B cell (primary cell): ENCODE data around the gene RAB30. TPM values are rescaled to one million over a fixed set of nuclear protein-coding genes. Genes with fewer than 3 reads are reported as not detected.

Experiments
- ATAC-seq: fragments of 200-7000 bp; cut with Tn5 transposase; one replicate; pipeline ENCODE4 v1.10.0; 2021; ENCODE audit warnings: low read depth, mild to moderate bottlenecking, moderate number of reproducible peaks, moderate library complexity
- CTCF ChIA-PET: fragments of 350-600 bp; sonication (Branson Sonifier 250); formaldehyde crosslinking; loops from one replicate; lab custom pipeline; 2021; ENCODE audit warnings: antibody characterized with exemption, inconsistent platforms; lab: Charles Lee
- POLR2A ChIA-PET: fragments of 350-600 bp; sonication (Branson Sonifier 250); formaldehyde crosslinking; loops from one replicate; lab custom pipeline; 2021; ENCODE audit warnings: antibody characterized with exemption; lab: Charles Lee
- DNase-seq: peaks from one replicate; pipeline ENCODE4 v3.0.0; 2013
- H2AFZ ChIP-seq: 2 replicates; pipeline ENCODE4 v1.6.1; 2012; ENCODE audit warnings: mild to moderate bottlenecking, low read depth, low read length; ENCODE audit not compliant: insufficient read depth, poor library complexity, severe bottlenecking
- H3K27ac ChIP-seq, 2 donors: 1 replicate in 1 of 2; 2 replicates in 1 of 2; pipeline ENCODE4 v1.5.1; 2012 to 2013; ENCODE audit warnings: low read length in 2 of 2, mild to moderate bottlenecking in 2 of 2, moderate library complexity in 1 of 2
- H3K27me3 ChIP-seq, 4 experiments: fragments of 200-600 bp in 1 of 4; sonication (generic) in 1 of 4; replicated peaks in 1 of 4; 1 replicate in 2 of 4; 2 replicates in 2 of 4; pipeline versions ENCODE4 v1.6.1 to v1.7.0; 2013 to 2016; ENCODE audit warnings: low read length in 3 of 4, mild to moderate bottlenecking in 2 of 4, mixed read lengths in 1 of 4, moderate library complexity in 1 of 4; ENCODE audit not compliant: insufficient read depth in 4 of 4, control insufficient read depth in 3 of 4; ENCODE audit errors: control extremely low read depth in 1 of 4
- H3K36me3 ChIP-seq, 2 experiments: replicated peaks in 1 of 2; 1 replicate in 1 of 2; 2 replicates in 1 of 2; pipeline versions ENCODE4 v1.6.1 to v1.7.1; 2013; ENCODE audit warnings: low read length in 1 of 2; ENCODE audit not compliant: insufficient read depth in 2 of 2, control insufficient read depth in 1 of 2; ENCODE audit errors: control extremely low read depth in 1 of 2, extremely low read depth in 1 of 2
- H3K4me1 ChIP-seq, 2 donors: fragments of 200-600 bp in 1 of 2; sonication (generic) in 1 of 2; 1 replicate in 1 of 2; 2 replicates in 1 of 2; pipeline versions ENCODE4 v1.5.1 to v1.6.1; 2013 to 2017; ENCODE audit warnings: low read length in 2 of 2; ENCODE audit not compliant: control insufficient read depth in 2 of 2, insufficient read depth in 2 of 2
- H3K4me2 ChIP-seq: replicated peaks from 2 replicates; pipeline ENCODE3; 2012; ENCODE audit warnings: mild to moderate bottlenecking, low read depth, low read length; ENCODE audit not compliant: poor library complexity, severe bottlenecking
- H3K4me3 ChIP-seq, 5 experiments: fragments of 200-600 bp in 1 of 5; sonication (generic) in 1 of 5; 1 replicate in 3 of 5; 2 replicates in 2 of 5; pipeline versions ENCODE4 v1.5.1 to v1.7.0; 2011 to 2016; ENCODE audit warnings: low read length in 4 of 5, mild to moderate bottlenecking in 4 of 5, low read depth in 2 of 5, control low read depth in 1 of 5, moderate library complexity in 1 of 5; ENCODE audit not compliant: insufficient read depth in 1 of 5; ENCODE audit errors: control extremely low read depth in 1 of 5, extremely low read depth in 1 of 5
- H3K79me2 ChIP-seq: fragments of 200-600 bp; sonication (generic); one replicate; pipeline ENCODE4 v1.6.0; 2016; ENCODE audit warnings: low read length; ENCODE audit not compliant: control insufficient read depth, insufficient read depth
- H3K9ac ChIP-seq: fragments of 200-600 bp; sonication (generic); 2 replicates; pipeline ENCODE4 v1.6.1; 2017; ENCODE audit warnings: mild to moderate bottlenecking, low read length, moderate library complexity
- H3K9me3 ChIP-seq, 3 donors: one replicate each; pipeline versions ENCODE4 v1.6.1 to v1.7.1; 2013; ENCODE audit warnings: low read length in 2 of 3; ENCODE audit not compliant: control insufficient read depth in 2 of 3, insufficient read depth in 1 of 3; ENCODE audit errors: control extremely low read depth in 1 of 3
- H4K20me1 ChIP-seq: 2 replicates; pipeline ENCODE4 v1.6.0; 2012; ENCODE audit warnings: mild to moderate bottlenecking, low read length; ENCODE audit not compliant: insufficient read depth, control insufficient read depth, poor library complexity, severe bottlenecking
- H3K27ac Mint-ChIP-seq: one replicate; pipeline ENCODE4 v1.8.0; 2021; ENCODE audit warnings: mixed read lengths
- H3K27me3 Mint-ChIP-seq: one replicate; pipeline ENCODE4 v1.8.0; 2021; ENCODE audit warnings: mixed read lengths
- H3K4me1 Mint-ChIP-seq: one replicate; pipeline ENCODE4 v1.8.0; 2021; ENCODE audit warnings: mixed read lengths
- H3K4me3 Mint-ChIP-seq: one replicate; pipeline ENCODE4 v1.8.0; 2021; ENCODE audit warnings: mixed read lengths
- H3K9me3 Mint-ChIP-seq: one replicate; pipeline ENCODE4 v1.8.0; 2022; ENCODE audit warnings: mixed read lengths; ENCODE audit not compliant: insufficient read depth
- EZH2 ChIP-seq: IDR thresholded peaks from 2 replicates; pipeline ENCODE4 v1.6.1; 2012; ENCODE audit warnings: borderline replicate concordance, low read depth, mild to moderate bottlenecking, moderate library complexity, low read length; ENCODE audit not compliant: insufficient read depth, poor library complexity, severe bottlenecking
- WGBS: methylation state at CpG from one replicate; pipeline ENCODE4 v1.1.5; 2013; ENCODE audit warnings: missing lambda C conversion rate; ENCODE audit not compliant: insufficient coverage; 5-methylcytosine and 5-hydroxymethylcytosine counted together
- intact Hi-C: fragments of 100-400 bp; cut with micrococcal nuclease; formaldehyde crosslinking; loops from one replicate; pipeline ENCODE4 v1.10.0; 2022
- polyA plus RNA-seq: library from polyadenylated mRNA; depleted of rRNA; stranded (reverse); fragments of >200 nt; gene quantifications from 2 replicates; pipeline ENCODE4 v1.2.3, GENCODE V29; 2012
- total RNA-seq, 2 donors: library from RNA; stranded (reverse); fragments of 120-200 nt in 1 of 2; gene quantifications; 1 replicate in 1 of 2; 2 replicates in 1 of 2; pipeline versions ENCODE4 v1.2.3 to v1.2.4, GENCODE V29; 2013 to 2022
- TF ChIP-seq, protein P1 (sequence below): fragments of 200-600 bp; IDR thresholded peaks from one replicate; pipeline ENCODE4 v1.8.0; 2022; ENCODE audit warnings: antibody characterized with exemption, mild to moderate bottlenecking

The RAB30 gene
- total and polyA plus RNA-seq, 2 donors (not counting 1 experiment from before 2014, with no cell fraction given), result 26.6 to 214 TPM

DNA sequence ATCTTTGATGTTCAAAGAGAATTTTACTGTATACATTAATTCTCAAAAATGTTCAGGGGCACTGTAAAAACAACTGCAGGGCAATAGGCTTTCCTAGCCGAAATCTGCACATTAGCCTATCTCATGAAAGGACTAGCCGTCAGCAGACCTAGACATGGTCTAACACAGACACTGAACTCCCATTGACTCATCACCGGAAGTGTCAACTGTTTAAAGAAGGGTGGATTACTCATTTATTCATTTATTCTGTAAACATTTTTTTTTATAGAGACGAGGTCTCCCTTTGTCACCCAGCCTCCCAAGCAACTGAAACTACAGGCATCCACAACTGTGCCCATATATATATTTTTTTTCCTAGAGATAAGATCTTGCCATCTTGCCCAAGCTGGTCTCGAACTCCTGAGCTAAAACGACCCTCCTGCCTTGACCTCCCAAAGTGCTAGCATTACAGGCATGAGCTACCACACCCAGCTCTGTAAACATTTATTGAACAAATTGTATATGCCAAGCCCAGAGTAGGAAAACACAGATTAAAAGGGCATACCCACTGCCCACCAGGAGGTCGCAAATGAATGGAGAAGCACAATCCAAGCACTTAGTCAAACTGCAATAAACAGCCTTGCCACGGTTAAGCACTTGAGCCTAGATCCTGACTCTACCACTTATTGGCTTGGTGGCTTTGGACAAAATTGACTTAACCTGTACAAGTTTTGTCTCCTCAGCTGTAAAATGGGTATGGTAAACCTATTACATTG lies 26.6 kb downstream of the RAB30 start:
- peaks cover 67% of the 10 kb centered on the region for H4K20me1 ChIP-seq
- CTCF ChIA-PET, result interaction anchor here (1.0 to 1.1 kb wide), 4 partner anchors 17 to 205 kb away, joined by 3 to 12 read pairs (median 4); no protein-coding TSS in a partner anchor
- ATAC-seq (peak; percentile 54), DNase-seq (no peak)
- H2AFZ ChIP-seq, result no peak overlapping the region
- H3K4me3 ChIP-seq, result no peak overlapping the region
- H3K9me3 Mint-ChIP-seq, result no peaks in the 10 kb centered on the region
- POLR2A ChIA-PET, result interaction anchor here (0.6 to 1.5 kb wide), 3 partner anchors 12 to 112 kb away, joined by 3 to 8 read pairs (median 5); partner anchors contain the start of gene PCF11
- peak overlapping the region; percentile 25 for H3K4me2 ChIP-seq
- H3K27me3 Mint-ChIP-seq, result no peaks in the 10 kb centered on the region
- peak overlapping the region in 1 of 2 donors; percentile 49 for H3K27ac ChIP-seq
- peak overlapping the region; percentile 63 for H3K27ac Mint-ChIP-seq
- TF ChIP-seq, protein P1, sequence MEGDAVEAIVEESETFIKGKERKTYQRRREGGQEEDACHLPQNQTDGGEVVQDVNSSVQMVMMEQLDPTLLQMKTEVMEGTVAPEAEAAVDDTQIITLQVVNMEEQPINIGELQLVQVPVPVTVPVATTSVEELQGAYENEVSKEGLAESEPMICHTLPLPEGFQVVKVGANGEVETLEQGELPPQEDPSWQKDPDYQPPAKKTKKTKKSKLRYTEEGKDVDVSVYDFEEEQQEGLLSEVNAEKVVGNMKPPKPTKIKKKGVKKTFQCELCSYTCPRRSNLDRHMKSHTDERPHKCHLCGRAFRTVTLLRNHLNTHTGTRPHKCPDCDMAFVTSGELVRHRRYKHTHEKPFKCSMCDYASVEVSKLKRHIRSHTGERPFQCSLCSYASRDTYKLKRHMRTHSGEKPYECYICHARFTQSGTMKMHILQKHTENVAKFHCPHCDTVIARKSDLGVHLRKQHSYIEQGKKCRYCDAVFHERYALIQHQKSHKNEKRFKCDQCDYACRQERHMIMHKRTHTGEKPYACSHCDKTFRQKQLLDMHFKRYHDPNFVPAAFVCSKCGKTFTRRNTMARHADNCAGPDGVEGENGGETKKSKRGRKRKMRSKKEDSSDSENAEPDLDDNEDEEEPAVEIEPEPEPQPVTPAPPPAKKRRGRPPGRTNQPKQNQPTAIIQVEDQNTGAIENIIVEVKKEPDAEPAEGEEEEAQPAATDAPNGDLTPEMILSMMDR, result no peak
- no peak for TF ChIP-seq EZH2
- no peak overlapping the region for H3K9ac ChIP-seq
- peak overlapping the region; percentile 59 for H3K4me3 Mint-ChIP-seq
- H3K9me3 ChIP-seq, result no peaks in the 10 kb centered on the region
- peaks cover 100% of the 10 kb centered on the region for H3K79me2 ChIP-seq
- WGBS, result 93% methylated on average over 2 of the region's 8 CpGs
- peaks cover 69 to 76% of the 10 kb centered on the region in 2 donors for H3K4me1 ChIP-seq
- H3K27me3 ChIP-seq, result no peaks in the 10 kb centered on the region
- intact Hi-C loops, result no loop called here
- peaks cover 81% of the 10 kb centered on the region for H3K4me1 Mint-ChIP-seq
- H3K36me3 ChIP-seq, result peaks cover 0 to 4% of the 10 kb centered on the region in 2 experiments
